Measurements from ENCODE around the gene PPCDC. TPM values are rescaled to one million over a fixed set of nuclear protein-coding genes. Genes with fewer than 3 reads are reported as not detected.
A peak's percentile ranks its signal among the peaks of the same experiment; 100 is the strongest.

The PPCDC gene
- total RNA-seq, 4 donors from 2014 or later, result 8.4 to 63.5 (median 20.5) TPM

- no peak for DNase-seq
- Histone ChIP-seq H3K27ac (peak overlapping the region; percentile 83 to 89 (median 85)), H3K9me3 (no peaks in the 10 kb centered on the region), H3K36me3 (no peaks in the 10 kb centered on the region), H3K4me3 (peak overlapping the region; percentile 73 to 89 (median 82)), H3K27me3 (no peaks in the 10 kb centered on the region), H3K4me1 (peaks cover 0 to 16% (median 0%) of the 10 kb centered on the region in 4 donors)
- TF ChIP-seq POLR2A (IDR thresholded peaks at IDR 0.05) (no peak), CTCF (IDR thresholded peaks at IDR 0.05) (no peak)
Measured at GRCh38 chr15:75023872-75024636, 664 bp downstream of the PPCDC start.

- peaks cover 0 to 24% (median 3%) of the 10 kb centered on the region in 4 donors for H3K4me1 ChIP-seq
- H3K9me3 ChIP-seq, result no peaks in the 10 kb centered on the region
- H3K27ac ChIP-seq, result no peak overlapping the region
- H3K36me3 ChIP-seq, result no peaks in the 10 kb centered on the region
- TF ChIP-seq CTCF (IDR thresholded peaks at IDR 0.05) (no peak), POLR2A (IDR thresholded peaks at IDR 0.05) (no peak)
- DNase-seq, result no peak
- no peaks in the 10 kb centered on the region for H3K27me3 ChIP-seq
- H3K4me3 ChIP-seq, result no peak overlapping the region
Measured at GRCh38 chr15:75025107-75025506, 1.7 kb downstream of the PPCDC start.

- DNase-seq, result no peak
- no peak for TF ChIP-seq POLR2A (IDR thresholded peaks at IDR 0.05)
- no peak for TF ChIP-seq CTCF (IDR thresholded peaks at IDR 0.05)
Measured at GRCh38 chr15:75025548-75026260, 2.3 kb downstream of the PPCDC start.

GRCh38 chr15:75027551-75027950 is 4.2 kb downstream of the PPCDC start:
- Histone ChIP-seq H3K4me3 (no peak overlapping the region), H3K27me3 (no peaks in the 10 kb centered on the region), H3K36me3 (no peaks in the 10 kb centered on the region), H3K27ac (no peak overlapping the region), H3K4me1 (peaks cover 0 to 26% (median 3%) of the 10 kb centered on the region in 4 donors), H3K9me3 (no peaks in the 10 kb centered on the region)
- TF ChIP-seq CTCF (IDR thresholded peaks at IDR 0.05), result no peak
- no peak for TF ChIP-seq POLR2A (IDR thresholded peaks at IDR 0.05)
- no peak for DNase-seq

More at GRCh38 chr15:75025548-75026260, 2.3 kb downstream of the PPCDC start:
- Histone ChIP-seq H3K4me3 (no peak overlapping the region), H3K9me3 (no peaks in the 10 kb centered on the region), H3K4me1 (peaks cover 0 to 26% (median 3%) of the 10 kb centered on the region in 4 donors), H3K36me3 (no peaks in the 10 kb centered on the region), H3K27ac (no peak overlapping the region), H3K27me3 (no peaks in the 10 kb centered on the region)

GRCh38 chr15:75028991-75029377 is 5.6 kb downstream of the PPCDC start:
- peak overlapping the region in 1 of 4 donors; percentile 46 for H3K27ac ChIP-seq
- peaks cover 0 to 25% (median 3%) of the 10 kb centered on the region in 4 donors for H3K4me1 ChIP-seq
- H3K27me3 ChIP-seq, result no peaks in the 10 kb centered on the region
- H3K4me3 ChIP-seq, result no peak overlapping the region
- no peak for DNase-seq
- H3K36me3 ChIP-seq, result no peaks in the 10 kb centered on the region
- TF ChIP-seq CTCF (IDR thresholded peaks at IDR 0.05), result no peak
- H3K9me3 ChIP-seq, result no peaks in the 10 kb centered on the region
